Kidney (tissue), 14 donors: ENCODE data around the gene PCNX1. TPM values are rescaled to one million over a fixed set of nuclear protein-coding genes. Genes with fewer than 3 reads are reported as not detected.
A peak's percentile ranks its signal among the peaks of the same experiment; 100 is the strongest.
"Not testable (repeated sequence)": the region's sequence is repeated elsewhere in the genome, so short reads cannot be mapped to it uniquely, and the experiment has no call there.

Experiments
- DNase-seq, 5 donors: peaks; one replicate each; pipeline ENCODE4 v3.0.0-alpha.2; 2013 to 2020
- FAIRE-seq: peaks from 2 replicates; lab custom pipeline; 2012; peaks lifted over from hg19 to GRCh38; lab: Jason Lieb, UNC
- H3K27ac ChIP-seq, 2 donors: one replicate each; pipeline ENCODE4 v1.7.0; 2013; ENCODE audit warnings: low read depth in 2 of 2, low read length in 2 of 2, inconsistent platforms in 1 of 2
- H3K27me3 ChIP-seq: one replicate; pipeline ENCODE4 v1.7.1; 2013; ENCODE audit warnings: low read length, inconsistent platforms; ENCODE audit not compliant: control insufficient read depth, insufficient read depth
- H3K36me3 ChIP-seq, 3 donors: one replicate each; pipeline versions ENCODE4 v1.7.0 to v1.7.1; 2013; ENCODE audit warnings: low read length in 3 of 3, control low read depth in 1 of 3, inconsistent platforms in 1 of 3; ENCODE audit not compliant: insufficient read depth in 3 of 3, control insufficient read depth in 2 of 3
- H3K4me1 ChIP-seq, 3 donors: one replicate each; pipeline versions ENCODE4 v1.7.0 to v1.7.1; 2013; ENCODE audit warnings: low read length in 3 of 3, inconsistent platforms in 1 of 3, low read depth in 1 of 3; ENCODE audit not compliant: control insufficient read depth in 2 of 3, insufficient read depth in 2 of 3
- H3K4me3 ChIP-seq, 3 donors: one replicate each; pipeline versions ENCODE4 v1.7.0 to v1.8.1; 2013; ENCODE audit warnings: low read length in 3 of 3, control low read depth in 1 of 3, inconsistent platforms in 1 of 3
- H3K9ac ChIP-seq, 3 donors: one replicate each; pipeline versions ENCODE4 v1.7.0 to v1.7.1; 2013; ENCODE audit warnings: low read length in 3 of 3, control low read depth in 1 of 3, inconsistent platforms in 1 of 3
- H3K9me3 ChIP-seq, 3 donors: one replicate each; pipeline versions ENCODE4 v1.7.0 to v1.7.1; 2013; ENCODE audit warnings: low read length in 3 of 3, control low read depth in 1 of 3, inconsistent platforms in 1 of 3; ENCODE audit not compliant: control insufficient read depth in 2 of 3, insufficient read depth in 1 of 3
- CTCF ChIP-seq: IDR thresholded peaks from 3 replicates; pipeline ENCODE4 v1.5.1; 2012; ENCODE audit warnings: mild to moderate bottlenecking, moderate library complexity, borderline replicate concordance; ENCODE audit not compliant: insufficient read depth; ENCODE audit errors: extremely low read depth
- intact Hi-C: fragments of 100-400 bp; cut with DNase I; formaldehyde crosslinking; loops from one replicate; pipeline ENCODE4 v1.11.1; 2022
- polyA plus RNA-seq: library from polyadenylated mRNA; stranded (reverse); fragments of 350-450 nt; fragmentation: Illumina TruSeq; extraction: RNeasy Lipid Tissue Mini Kit (QIAGEN cat#74804); gene quantifications from one replicate; pipeline ENCODE4 v1.2.3, GENCODE V29; 2014; ENCODE audit warnings: low read depth, low replicate concordance; ENCODE audit not compliant: insufficient read depth
- total RNA-seq: library from RNA; stranded (reverse); fragmentation: NEBNext Ultra II Directional; extraction: Animal tissue kit (Norgen Biotek cat#: 25700); gene quantifications from one replicate; pipeline ENCODE4 v1.2.1, GENCODE V29; 2021
- donor health status: control.
- donor health status: control.
- donor health status: control.
- donor health status: control.
- donor health status: control.
- donor health status: DM: yes; HTN: yes; CAD: no.
- donor health status: Normal renal cell carcinoma (clear cell type).

PCNX1 gene
- total and polyA plus RNA-seq, 2 donors from 2014 or later, result 16.2 to 55.2 TPM

- H3K9ac ChIP-seq, result no peak overlapping the region
- no peak overlapping the region for H3K27ac ChIP-seq
- H3K36me3 ChIP-seq, result no peaks in the 10 kb centered on the region
- no peak overlapping the region for H3K4me3 ChIP-seq
- intact Hi-C loops, result no loop called here
- H3K4me1 ChIP-seq, result peaks cover 0 to 3% (median 0%) of the 10 kb centered on the region in 3 donors
- no peak for TF ChIP-seq CTCF
- no peaks in the 10 kb centered on the region for H3K27me3 ChIP-seq
- FAIRE-seq (no peak), DNase-seq (no peak)
- no peaks in the 10 kb centered on the region for H3K9me3 ChIP-seq
Measured at GRCh38 chr14:71123579-71124135, 216.4 kb downstream of the PCNX1 start.

- H3K9ac ChIP-seq, FAIRE-seq, H3K27ac ChIP-seq, H3K9me3 ChIP-seq, DNase-seq, intact Hi-C loops, H3K4me1 ChIP-seq, H3K36me3 ChIP-seq, H3K27me3 ChIP-seq, H3K4me3 ChIP-seq: not testable (repeated sequence)
Measured at GRCh38 chr14:71129716-71130490, 222.6 kb downstream of the PCNX1 start.

- no peak for TF ChIP-seq CTCF
Measured at GRCh38 chr14:71130491-71131179, 223.4 kb downstream of the PCNX1 start.

GRCh38 chr14:71133296-71133695, 226.0 kb downstream of the PCNX1 start:
- DNase-seq (peak in 1 of 5 donors; percentile 4), FAIRE-seq (no peak)
- H3K9me3 ChIP-seq, result no peaks in the 10 kb centered on the region
- H3K4me3 ChIP-seq, result no peak overlapping the region
- no peak overlapping the region for H3K27ac ChIP-seq
- no peaks in the 10 kb centered on the region for H3K27me3 ChIP-seq
- H3K36me3 ChIP-seq, result no peaks in the 10 kb centered on the region
- no peak overlapping the region for H3K9ac ChIP-seq
- no peak for TF ChIP-seq CTCF
- H3K4me1 ChIP-seq, result no peaks in the 10 kb centered on the region
- intact Hi-C loops, result no loop called here

More at GRCh38 chr14:71130491-71131179, 223.4 kb downstream of the PCNX1 start:
- Histone ChIP-seq H3K27me3 (no peaks in the 10 kb centered on the region), H3K9ac (no peak overlapping the region), H3K9me3 (no peaks in the 10 kb centered on the region), H3K27ac (no peak overlapping the region), H3K4me1 (no peaks in the 10 kb centered on the region), H3K36me3 (no peaks in the 10 kb centered on the region), H3K4me3 (no peak overlapping the region)
- FAIRE-seq (no peak), DNase-seq (no peak)
- intact Hi-C loops, result no loop called here
